DND-41 (cell line): ENCODE results near the gene SEMA4A.

Source experiments
- EZH2 ChIP-seq: IDR thresholded peaks from 3 replicates; pipeline ENCODE4 v1.6.1; 2012; ENCODE audit warnings: borderline replicate concordance, low read depth, mild to moderate bottlenecking, moderate library complexity, low read length, inconsistent platforms; ENCODE audit not compliant: severe bottlenecking
- TF ChIP-seq, protein P1 (sequence below): IDR thresholded peaks from 2 replicates; pipeline ENCODE4 v1.5.1; 2012; ENCODE audit warnings: borderline replicate concordance, low read length, moderate library complexity, mild to moderate bottlenecking; ENCODE audit not compliant: poor library complexity, severe bottlenecking; ENCODE audit errors: extremely low read depth

DNA sequence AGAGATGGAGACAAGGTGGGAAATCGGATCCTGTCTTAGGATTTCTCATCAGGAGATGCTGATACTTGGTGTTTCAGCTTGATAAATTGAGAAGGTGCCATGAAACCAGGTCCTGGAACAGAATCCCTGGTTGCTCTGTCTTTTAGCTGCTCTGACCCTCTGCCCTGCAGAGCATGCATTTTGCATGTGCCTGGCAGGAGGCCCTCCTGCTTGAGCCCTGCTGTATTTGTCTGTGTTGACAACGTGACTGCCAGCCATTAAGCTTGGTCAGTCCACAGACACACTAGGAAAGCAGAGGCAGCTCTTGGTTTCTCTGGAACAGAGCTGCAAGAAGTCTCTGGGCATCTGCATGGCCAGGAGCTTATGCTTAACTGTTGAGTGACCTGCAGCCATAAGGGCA, 43.1 kb downstream of the SEMA4A start:
- TF ChIP-seq, protein P1, sequence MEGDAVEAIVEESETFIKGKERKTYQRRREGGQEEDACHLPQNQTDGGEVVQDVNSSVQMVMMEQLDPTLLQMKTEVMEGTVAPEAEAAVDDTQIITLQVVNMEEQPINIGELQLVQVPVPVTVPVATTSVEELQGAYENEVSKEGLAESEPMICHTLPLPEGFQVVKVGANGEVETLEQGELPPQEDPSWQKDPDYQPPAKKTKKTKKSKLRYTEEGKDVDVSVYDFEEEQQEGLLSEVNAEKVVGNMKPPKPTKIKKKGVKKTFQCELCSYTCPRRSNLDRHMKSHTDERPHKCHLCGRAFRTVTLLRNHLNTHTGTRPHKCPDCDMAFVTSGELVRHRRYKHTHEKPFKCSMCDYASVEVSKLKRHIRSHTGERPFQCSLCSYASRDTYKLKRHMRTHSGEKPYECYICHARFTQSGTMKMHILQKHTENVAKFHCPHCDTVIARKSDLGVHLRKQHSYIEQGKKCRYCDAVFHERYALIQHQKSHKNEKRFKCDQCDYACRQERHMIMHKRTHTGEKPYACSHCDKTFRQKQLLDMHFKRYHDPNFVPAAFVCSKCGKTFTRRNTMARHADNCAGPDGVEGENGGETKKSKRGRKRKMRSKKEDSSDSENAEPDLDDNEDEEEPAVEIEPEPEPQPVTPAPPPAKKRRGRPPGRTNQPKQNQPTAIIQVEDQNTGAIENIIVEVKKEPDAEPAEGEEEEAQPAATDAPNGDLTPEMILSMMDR: no peak
- no peak for TF ChIP-seq EZH2
